ENCODE data around the gene PRKCA.

GRCh38 chr17:66807182-66807581 lies 504.8 kb downstream of the PRKCA start:
- TF ChIP-seq RFX5 (IDR thresholded peaks at IDR 0.05) (no peak), CTCF (IDR thresholded peaks at IDR 0.05) (no peak), CHD2 (IDR thresholded peaks at IDR 0.05; ENCODE audit: low read length, partially characterized antibody) (no peak), RARB (CRISPR knock-in tag; IDR thresholded peaks at IDR 0.05) (no peak), GATA3 (IDR thresholded peaks at IDR 0.05; ENCODE audit: borderline replicate concordance) (no peak)
